ENCODE measurements around the gene BMP2.

Gene BMP2

DNA sequence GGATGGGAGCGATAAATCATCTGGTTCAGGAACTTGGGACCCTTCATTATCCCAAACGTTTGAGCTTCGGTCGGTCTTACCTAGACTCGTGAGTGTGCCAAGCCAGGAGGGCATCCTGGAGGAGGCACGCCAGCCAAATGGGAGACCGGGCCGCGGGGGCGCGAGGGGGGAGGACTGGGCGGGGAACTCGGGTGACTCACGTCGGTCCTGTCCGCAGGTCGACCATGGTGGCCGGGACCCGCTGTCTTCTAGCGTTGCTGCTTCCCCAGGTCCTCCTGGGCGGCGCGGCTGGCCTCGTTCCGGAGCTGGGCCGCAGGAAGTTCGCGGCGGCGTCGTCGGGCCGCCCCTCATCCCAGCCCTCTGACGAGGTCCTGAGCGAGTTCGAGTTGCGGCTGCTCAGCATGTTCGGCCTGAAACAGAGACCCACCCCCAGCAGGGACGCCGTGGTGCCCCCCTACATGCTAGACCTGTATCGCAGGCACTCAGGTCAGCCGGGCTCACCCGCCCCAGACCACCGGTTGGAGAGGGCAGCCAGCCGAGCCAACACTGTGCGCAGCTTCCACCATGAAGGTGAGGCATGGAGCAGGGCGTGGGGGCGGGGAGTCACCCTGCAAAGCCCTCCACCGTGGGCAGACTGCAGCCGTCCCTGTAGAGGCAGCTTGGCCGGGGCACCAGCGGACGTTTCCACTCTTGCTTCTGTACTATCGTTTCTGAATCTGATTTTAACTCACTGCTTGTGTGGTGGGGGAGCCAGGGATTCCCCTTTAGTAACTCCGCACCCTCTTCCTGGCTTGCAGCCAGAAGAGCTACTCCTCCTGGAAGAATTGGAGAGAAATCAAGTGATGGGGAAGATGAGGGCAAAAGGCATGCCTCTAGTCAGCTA, 2.7 kb downstream of the BMP2 start:
- Histone ChIP-seq H3K4me2 (ENCODE audit: low read length) (no peak overlapping the region), H3K36me3 (ENCODE audit: insufficient read depth, low read length) (no peaks in the 10 kb centered on the region), H3K79me2 (ENCODE audit: insufficient read depth, low read length) (no peaks in the 10 kb centered on the region), H3K9ac (ENCODE audit: low read length) (no peak overlapping the region), H3K9me3 (ENCODE audit: low read length) (no peaks in the 10 kb centered on the region), H3K4me3 (ENCODE audit: low read depth, low read length, poor library complexity, severe bottlenecking) (no peak overlapping the region), H3K4me1 (ENCODE audit: insufficient read depth, low read length, severe bottlenecking) (no peaks in the 10 kb centered on the region), H4K20me1 (ENCODE audit: insufficient read depth, low read length) (no peaks in the 10 kb centered on the region), H3K27ac (ENCODE audit: low read depth, low read length, poor library complexity, severe bottlenecking) (no peak overlapping the region), H3F3A (ENCODE audit: insufficient read depth, low read length) (no peaks in the 10 kb centered on the region), H3K27me3 (ENCODE audit: insufficient read depth, low read length) (no peaks in the 10 kb centered on the region), H2AFZ (ENCODE audit: low read length) (no peak overlapping the region), H3K9me2 (ENCODE audit: low read depth, low read length) (no peaks in the 10 kb centered on the region)
- no peak for TF ChIP-seq EZH2 (IDR thresholded peaks at IDR 0.05; ENCODE audit: borderline replicate concordance, low read length)

DNA sequence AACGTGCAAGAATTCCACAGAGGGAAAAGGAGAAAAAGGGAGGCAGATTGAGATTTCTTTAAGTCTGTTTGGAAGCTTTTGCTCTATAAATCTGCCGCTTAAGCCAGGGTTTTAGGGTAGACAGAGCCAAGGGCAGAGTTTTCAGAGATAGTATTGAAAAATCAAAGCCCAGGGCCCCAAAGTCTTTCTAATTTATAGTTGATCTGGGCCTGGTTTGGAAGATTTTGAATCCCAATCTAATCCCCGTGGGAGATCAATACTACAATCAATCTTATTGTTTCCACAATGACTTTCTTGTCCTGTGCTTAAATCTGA, 3.3 kb downstream of the BMP2 start:
- H3K27me3 ChIP-seq (ENCODE audit: insufficient read depth, low read length) = no peaks in the 10 kb centered on the region
- no peaks in the 10 kb centered on the region for H3K4me1 ChIP-seq (ENCODE audit: insufficient read depth, low read length, severe bottlenecking)
- no peaks in the 10 kb centered on the region for H3K9me3 ChIP-seq (ENCODE audit: low read length)
- no peaks in the 10 kb centered on the region for H4K20me1 ChIP-seq (ENCODE audit: insufficient read depth, low read length)
- H2AFZ ChIP-seq (ENCODE audit: low read length) = no peak overlapping the region
- no peak overlapping the region for H3K27ac ChIP-seq (ENCODE audit: low read depth, low read length, poor library complexity, severe bottlenecking)
- TF ChIP-seq, protein P1, sequence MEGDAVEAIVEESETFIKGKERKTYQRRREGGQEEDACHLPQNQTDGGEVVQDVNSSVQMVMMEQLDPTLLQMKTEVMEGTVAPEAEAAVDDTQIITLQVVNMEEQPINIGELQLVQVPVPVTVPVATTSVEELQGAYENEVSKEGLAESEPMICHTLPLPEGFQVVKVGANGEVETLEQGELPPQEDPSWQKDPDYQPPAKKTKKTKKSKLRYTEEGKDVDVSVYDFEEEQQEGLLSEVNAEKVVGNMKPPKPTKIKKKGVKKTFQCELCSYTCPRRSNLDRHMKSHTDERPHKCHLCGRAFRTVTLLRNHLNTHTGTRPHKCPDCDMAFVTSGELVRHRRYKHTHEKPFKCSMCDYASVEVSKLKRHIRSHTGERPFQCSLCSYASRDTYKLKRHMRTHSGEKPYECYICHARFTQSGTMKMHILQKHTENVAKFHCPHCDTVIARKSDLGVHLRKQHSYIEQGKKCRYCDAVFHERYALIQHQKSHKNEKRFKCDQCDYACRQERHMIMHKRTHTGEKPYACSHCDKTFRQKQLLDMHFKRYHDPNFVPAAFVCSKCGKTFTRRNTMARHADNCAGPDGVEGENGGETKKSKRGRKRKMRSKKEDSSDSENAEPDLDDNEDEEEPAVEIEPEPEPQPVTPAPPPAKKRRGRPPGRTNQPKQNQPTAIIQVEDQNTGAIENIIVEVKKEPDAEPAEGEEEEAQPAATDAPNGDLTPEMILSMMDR (IDR thresholded peaks at IDR 0.05; ENCODE audit: low read length) = no peak
- TF ChIP-seq EZH2 (IDR thresholded peaks at IDR 0.05; ENCODE audit: borderline replicate concordance, low read length) = no peak
- H3K4me2 ChIP-seq (ENCODE audit: low read length) = no peak overlapping the region
- H3K9ac ChIP-seq (ENCODE audit: low read length) = no peak overlapping the region
- no peak overlapping the region for H3K4me3 ChIP-seq (ENCODE audit: low read depth, low read length, poor library complexity, severe bottlenecking)
- no peaks in the 10 kb centered on the region for H3F3A ChIP-seq (ENCODE audit: insufficient read depth, low read length)
- no peaks in the 10 kb centered on the region for H3K36me3 ChIP-seq (ENCODE audit: insufficient read depth, low read length)
- no peaks in the 10 kb centered on the region for H3K9me2 ChIP-seq (ENCODE audit: low read depth, low read length)
- no peaks in the 10 kb centered on the region for H3K79me2 ChIP-seq (ENCODE audit: insufficient read depth, low read length)

DNA sequence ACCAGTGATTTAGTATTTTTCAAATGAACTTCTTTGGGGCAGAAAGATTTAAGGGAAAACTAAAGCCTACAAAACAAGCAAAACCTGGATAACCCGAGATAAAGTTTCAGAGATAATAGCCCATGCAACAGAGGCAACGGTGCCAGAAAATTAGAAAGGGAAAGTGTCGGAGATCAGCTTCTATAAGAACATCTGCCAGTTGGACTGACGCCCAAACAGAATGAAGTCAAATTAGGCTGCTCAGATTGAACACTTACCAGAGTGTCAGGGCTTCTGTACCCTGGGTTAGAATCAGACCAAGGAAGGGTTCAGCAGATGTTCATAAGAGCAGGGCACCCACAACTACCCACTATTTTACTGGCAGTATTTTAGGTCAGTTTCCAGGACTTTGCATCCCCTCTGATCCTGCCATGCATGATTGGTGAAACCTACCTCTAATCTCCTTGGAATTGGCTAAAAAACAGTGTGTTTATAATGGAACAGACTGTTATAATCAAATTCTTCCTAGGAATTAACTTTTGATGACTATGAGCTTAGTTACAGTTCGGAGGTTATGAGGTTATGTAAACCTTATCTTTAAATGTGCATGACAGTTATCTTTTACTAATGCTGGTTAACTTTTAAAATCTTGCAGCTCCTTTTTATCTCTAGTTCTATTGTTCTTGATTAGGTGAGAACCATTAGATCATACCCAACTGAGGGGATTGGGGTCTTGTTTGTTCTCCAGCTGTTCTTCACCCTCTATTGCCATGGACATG, 13.1 kb downstream of the BMP2 start:
- no peaks in the 10 kb centered on the region for H3K4me1 ChIP-seq (ENCODE audit: insufficient read depth, low read length, severe bottlenecking)
- no peak overlapping the region for H3K9ac ChIP-seq (ENCODE audit: low read length)
- no peak for TF ChIP-seq EZH2 (IDR thresholded peaks at IDR 0.05; ENCODE audit: borderline replicate concordance, low read length)
- TF ChIP-seq, protein P1 (IDR thresholded peaks at IDR 0.05; ENCODE audit: low read length) = no peak
- H3K27me3 ChIP-seq (ENCODE audit: insufficient read depth, low read length) = no peaks in the 10 kb centered on the region
- no peak overlapping the region for H2AFZ ChIP-seq (ENCODE audit: low read length)
- no peaks in the 10 kb centered on the region for H3F3A ChIP-seq (ENCODE audit: insufficient read depth, low read length)
- H3K9me2 ChIP-seq (ENCODE audit: low read depth, low read length) = no peaks in the 10 kb centered on the region
- H3K9me3 ChIP-seq (ENCODE audit: low read length) = no peaks in the 10 kb centered on the region
- no peaks in the 10 kb centered on the region for H3K36me3 ChIP-seq (ENCODE audit: insufficient read depth, low read length)
- H3K4me2 ChIP-seq (ENCODE audit: low read length) = no peak overlapping the region
- H3K4me3 ChIP-seq (ENCODE audit: low read depth, low read length, poor library complexity, severe bottlenecking) = no peak overlapping the region
- no peaks in the 10 kb centered on the region for H4K20me1 ChIP-seq (ENCODE audit: insufficient read depth, low read length)
- no peaks in the 10 kb centered on the region for H3K79me2 ChIP-seq (ENCODE audit: insufficient read depth, low read length)
- H3K27ac ChIP-seq (ENCODE audit: low read depth, low read length, poor library complexity, severe bottlenecking) = no peak overlapping the region

Data from OCI-LY1 (cell line).